ENCODE results near the gene TEX28.
A peak's percentile ranks its signal among the peaks of the same experiment; 100 is the strongest.
"Not testable (repeated sequence)": the region's sequence is repeated elsewhere in the genome, so short reads cannot be mapped to it uniquely, and the experiment has no call there.

TEX28 gene

DNA sequence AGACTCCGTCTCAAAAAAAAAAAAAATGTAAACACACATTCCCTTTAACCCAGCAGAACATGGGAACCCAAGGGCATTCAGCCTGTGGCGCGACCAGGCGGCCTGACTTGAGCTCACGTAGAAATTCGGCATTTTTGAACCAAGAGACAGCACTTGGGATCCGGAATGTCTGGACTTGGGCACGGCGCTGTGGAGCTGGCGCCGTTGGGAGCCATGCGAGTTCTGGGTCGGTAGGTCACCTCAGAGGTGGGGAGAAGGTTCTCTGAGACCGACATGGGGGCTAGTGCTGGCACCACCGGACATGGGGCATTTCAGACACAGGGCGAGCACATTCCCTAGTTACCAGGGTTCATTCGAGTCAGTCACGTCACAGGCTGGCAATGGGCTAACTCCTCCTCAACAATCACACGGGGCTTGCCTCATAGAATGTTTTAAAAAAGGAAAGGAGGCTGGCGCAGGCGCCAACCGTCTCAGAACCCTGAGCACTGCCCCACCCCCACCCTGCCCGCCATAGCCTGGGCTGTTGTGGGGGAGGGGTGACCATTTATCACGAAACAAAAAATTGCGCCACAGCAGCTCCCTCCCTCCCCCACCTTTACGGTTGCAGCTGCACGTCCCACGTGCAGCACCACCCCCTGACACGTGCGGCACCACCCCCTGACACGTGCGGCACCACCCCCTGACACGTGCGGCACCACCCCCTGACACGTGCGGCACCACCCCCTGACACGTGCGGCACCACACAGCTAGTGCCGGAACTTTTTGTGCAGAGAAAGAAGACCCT, at the start of gene TEX28:
TSS of gene TEX28 (minus strand) at position 334 of the 784 bp plus-strand sequence. CDS start 3,007 bp downstream, outside the sequence.
- DNase-seq, result no peak

DNA sequence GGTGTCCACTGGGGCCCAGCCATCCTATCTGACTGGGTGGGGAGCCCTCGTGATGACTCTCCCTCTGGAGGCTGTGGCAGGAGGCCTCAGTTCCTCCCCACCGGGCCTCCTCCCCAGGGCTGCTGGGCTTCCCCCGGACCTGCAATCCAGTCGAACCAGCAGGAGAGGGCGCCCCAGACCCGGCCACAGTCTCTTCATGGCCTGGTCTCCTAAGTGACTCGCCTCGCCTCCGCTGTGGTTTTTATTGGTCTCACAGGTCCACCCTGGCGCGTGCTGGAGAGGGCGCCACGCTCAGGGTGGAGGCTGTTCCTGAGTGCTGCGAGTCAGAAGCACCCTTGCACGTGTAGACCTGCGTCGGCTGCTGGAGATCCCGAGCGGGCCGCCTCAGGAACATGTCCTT, 48.7 kb upstream of the TEX28 start:
- not testable (repeated sequence) for DNase-seq

- DNase-seq, result not testable (repeated sequence)
Observed at GRCh38 chrX:154343063-154343462, 48.1 kb upstream of the TEX28 start.

DNA sequence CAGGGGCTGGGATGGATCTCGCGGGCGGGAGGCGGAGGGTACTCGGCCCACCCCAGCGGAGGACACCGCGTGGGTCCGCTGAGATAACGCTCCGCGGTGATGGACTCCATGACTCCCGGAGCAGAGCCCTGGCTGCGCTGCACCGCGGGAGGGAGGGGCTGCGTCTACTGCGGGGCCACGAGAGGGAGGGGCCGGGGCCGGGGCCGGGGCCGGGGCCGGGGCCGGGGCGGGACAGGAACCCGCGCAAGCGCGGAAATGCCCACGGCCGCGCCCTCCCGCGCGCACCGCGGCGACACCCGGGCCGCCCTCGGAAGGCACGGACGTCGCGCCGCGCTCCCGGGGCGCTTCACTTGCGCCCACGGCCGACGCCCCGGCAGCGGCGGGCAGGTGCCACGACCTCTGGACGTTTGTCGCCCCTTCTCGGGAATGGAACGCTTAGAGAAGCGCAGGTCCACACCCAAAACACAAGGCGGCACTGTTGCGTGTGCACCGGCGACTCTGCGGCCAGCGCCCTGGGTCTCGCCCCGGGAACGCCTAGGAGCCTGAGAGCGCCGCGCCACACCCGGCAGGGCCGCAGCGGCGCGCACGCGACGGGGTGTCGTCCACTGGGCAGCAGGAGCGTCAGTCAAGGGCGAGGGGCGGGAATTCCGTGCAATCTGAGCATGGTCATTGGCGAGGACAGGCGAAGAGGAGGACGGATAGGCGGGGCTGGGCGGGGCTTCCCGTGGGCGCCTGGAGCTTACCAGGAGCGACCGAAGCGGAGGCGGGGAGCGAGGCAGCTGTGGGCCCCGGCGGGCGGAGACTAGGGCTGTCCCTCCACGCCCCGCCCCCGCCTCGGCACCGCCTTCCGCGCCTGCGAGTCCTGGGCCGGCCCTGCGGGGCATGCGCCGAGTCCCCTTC, 46.7 kb upstream of the TEX28 start:
- not testable (repeated sequence) for DNase-seq

- DNase-seq, result no peak
Observed at GRCh38 chrX:154334496-154334895, 39.6 kb upstream of the TEX28 start.

GRCh38 chrX:154333837-154334271, 38.9 kb upstream of the TEX28 start:
- DNase-seq, result no peak

GRCh38 chrX:154333116-154333515, 38.2 kb upstream of the TEX28 start:
- DNase-seq, result no peak

- no peak for DNase-seq
Observed at GRCh38 chrX:154332561-154332960, 37.6 kb upstream of the TEX28 start.

DNA sequence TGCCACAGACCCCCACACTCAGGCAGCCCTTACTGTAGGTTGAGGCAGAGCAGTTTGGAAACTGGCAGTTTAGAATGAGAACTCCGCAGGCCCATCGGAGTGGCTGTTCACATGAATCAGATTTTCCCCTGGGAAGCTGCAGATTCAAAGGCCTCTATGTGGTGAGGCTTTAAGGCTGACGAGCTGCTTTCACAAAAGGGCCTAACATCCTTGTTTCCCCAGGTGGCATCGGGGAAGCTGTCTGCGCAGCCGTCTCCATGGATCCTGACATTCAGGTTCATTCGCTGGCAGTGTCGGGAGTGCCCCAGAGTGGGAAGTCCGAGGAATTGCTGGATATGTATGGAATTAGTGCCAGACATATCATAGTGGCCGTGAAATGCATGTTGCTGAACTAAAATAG, 34.4 kb upstream of the TEX28 start:
- DNase-seq, result no peak

GRCh38 chrX:154328646-154329045, 33.7 kb upstream of the TEX28 start:
- DNase-seq, result no peak

GRCh38 chrX:154327038-154327820, 32.3 kb upstream of the TEX28 start:
- no peak for DNase-seq

- DNase-seq, result no peak
Observed at GRCh38 chrX:154325541-154325940, 30.6 kb upstream of the TEX28 start.

DNA sequence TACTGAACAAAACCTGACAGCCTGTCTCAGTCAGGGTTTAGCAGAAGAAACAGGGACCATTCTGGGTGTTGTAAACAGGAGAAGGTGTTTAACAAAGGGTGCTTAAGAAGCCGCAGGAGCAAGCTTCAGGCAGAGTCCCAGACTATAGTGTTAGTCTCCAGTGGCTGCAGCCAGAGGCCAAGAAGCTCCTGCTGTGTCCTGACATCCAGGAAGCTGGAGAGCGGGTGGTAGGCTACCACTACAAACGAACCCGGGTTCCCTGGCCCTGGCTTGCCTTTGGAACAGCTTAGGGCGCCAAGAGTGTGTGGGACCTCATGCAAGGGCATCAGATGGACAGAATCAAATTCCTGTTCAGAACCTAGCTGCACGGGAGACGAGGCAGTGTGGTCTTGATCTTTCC, 28.6 kb upstream of the TEX28 start:
- no peak for DNase-seq

GRCh38 chrX:154322890-154323289, 28.0 kb upstream of the TEX28 start:
- no peak for DNase-seq

- DNase-seq, result peak; percentile 17
Observed at GRCh38 chrX:154321594-154321993, 26.7 kb upstream of the TEX28 start.

GRCh38 chrX:154321152-154321551, 26.2 kb upstream of the TEX28 start:
- DNase-seq, result no peak

DNA sequence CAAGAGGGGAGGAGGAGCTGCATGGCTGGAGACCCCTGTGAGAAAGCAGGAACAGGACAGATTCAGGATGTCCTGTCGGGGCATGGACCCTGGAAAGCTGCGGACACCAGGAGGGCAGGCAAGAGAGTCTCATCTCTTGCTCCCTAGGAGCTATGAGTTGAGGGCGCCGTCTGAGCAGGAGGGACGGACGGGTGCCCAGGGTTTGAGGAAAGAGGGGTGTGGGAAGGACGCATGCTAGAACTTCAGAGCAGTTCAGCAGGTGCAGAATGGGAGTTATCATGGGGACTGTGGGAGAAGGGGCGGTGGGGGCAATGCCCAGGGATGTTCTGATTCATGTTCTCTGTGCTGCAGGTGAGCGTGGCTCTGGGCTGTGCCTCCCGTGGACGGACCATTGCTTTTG, 25.5 kb upstream of the TEX28 start:
- DNase-seq, result no peak

DNA sequence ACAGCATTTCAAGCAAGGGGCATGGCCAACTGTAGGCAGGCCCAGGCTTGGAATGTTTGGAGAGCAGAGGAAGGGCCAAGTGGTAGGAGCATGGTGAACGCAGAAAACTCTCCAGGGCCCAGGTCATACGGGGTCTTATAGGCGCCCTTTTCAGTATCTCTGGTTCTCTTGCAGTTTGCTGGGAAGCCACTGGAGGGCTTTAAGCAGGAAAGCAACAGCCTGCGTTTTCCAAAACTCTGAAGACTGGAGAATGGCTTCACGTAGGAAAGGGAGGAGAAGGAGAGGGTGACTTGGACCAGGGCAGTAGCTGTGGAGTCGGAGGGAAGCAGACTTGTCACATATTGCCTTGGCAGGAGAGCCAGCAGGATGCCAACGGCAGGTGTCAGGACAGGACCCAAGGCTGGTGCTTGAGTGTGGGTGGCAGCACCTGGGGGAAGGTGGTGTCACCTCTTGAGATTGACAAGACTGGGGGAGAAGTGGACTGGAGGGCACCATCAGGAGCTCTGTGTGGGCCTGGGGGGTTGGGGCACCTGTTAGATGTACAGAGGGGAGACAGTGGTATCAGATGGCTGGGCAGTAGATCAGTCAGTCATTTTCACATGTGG, 22.6 kb upstream of the TEX28 start:
- peak; percentile 6 for DNase-seq

GRCh38 chrX:154315416-154315815, 20.5 kb upstream of the TEX28 start:
- no peak for DNase-seq

GRCh38 chrX:154313147-154313546, 18.2 kb upstream of the TEX28 start:
- DNase-seq, result no peak

GRCh38 chrX:154312116-154312515, 17.2 kb upstream of the TEX28 start:
- no peak for DNase-seq

All from NCI-H1436 (cell line).